Measurements from ENCODE around the gene LRWD1.

The LRWD1 gene

DNA sequence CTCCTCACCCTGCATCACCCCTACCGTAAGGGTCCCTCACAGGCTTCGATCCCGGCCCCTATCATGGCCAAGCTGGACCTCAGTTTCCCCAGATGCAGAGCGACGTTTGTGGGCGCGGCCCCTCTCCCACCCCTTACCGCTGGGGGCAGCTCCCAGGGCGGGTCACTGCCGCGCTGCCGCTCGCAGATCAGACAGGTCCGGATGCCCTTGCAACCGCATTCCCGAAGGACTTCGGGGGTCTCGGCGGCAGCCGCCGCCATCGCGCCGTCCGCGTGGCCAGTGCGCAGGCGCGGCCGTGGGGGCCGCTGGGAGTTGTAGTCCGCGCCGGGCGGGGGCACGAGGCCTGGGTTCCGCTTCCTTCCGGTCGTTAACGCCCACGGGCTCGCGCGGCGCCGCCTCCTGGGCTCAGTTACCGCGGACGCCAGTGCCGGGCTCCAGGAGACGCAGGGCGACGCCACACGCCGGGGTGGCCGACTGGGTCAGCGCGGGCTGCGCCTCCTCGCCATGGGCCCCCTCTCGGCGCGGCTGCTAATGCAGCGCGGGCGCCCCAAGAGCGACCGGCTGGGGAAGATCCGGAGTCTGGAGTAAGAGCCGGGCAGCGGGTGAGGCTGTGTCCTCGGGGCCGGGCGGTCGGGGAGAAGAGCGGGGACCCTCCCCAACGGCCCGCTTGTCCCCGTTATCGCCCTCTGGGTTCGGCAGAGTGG lies at the start of gene LRWD1, which contains the start of gene ALKBH4:
Gene LRWD1 (plus strand): TSS at position 408 of the 704 bp plus-strand sequence. CDS start 97 bp downstream, at position 505.
Gene ALKBH4 (minus strand): TSS at position 287 of the 704 bp plus-strand sequence. CDS start 27 bp downstream, at position 260.
- peak; percentile 54 for DNase-seq (ENCODE audit: low read depth)

DNA sequence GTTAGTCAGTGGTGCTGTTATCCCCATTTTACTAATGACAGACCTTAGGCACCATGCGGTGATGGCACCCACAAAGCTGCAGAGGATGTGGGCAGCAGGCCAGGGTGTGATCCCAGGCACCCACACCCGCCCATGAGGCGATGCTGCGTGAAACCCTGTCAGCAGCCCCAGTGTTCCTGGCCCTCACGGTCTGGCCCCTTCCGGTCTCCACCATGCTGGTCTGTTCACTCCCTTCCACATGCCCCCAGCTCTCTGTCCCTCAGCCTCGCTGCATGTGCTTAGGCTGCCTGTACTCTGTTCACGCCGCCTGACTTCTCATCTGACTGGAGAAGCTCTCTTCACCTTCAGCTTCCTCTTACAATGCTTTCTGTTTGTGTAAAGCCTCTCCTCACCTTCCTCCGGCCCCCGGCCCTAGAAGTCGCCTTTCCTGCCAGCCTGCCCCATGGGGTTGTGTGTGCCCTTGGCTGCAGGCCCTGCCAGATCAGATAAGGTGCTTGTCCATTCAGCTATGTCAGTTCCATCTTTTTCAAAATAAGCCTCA lies 49.0 kb upstream of the LRWD1 start:
- no peak for DNase-seq (ENCODE audit: low read depth)

DNA sequence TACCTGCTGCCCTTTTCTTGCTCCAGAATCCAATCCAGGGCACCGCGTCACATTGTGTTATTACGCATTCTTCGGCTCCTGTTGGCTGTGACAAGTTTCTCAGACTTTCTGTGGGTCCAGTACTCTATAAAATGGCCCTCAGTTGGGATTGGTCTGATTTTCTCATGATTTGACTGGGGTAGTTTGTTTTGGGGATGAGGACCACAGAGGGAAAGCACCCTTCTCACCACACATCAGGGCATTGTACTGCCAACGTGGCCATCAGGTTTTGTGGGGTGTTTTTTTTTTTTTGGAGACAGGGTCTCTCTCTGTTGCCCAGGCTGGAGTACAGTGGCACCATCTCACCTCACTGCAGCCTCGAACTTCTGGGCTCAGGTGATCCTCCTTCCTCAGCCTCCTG lies 48.4 kb upstream of the LRWD1 start:
- DNase-seq (ENCODE audit: low read depth): no peak

DNA sequence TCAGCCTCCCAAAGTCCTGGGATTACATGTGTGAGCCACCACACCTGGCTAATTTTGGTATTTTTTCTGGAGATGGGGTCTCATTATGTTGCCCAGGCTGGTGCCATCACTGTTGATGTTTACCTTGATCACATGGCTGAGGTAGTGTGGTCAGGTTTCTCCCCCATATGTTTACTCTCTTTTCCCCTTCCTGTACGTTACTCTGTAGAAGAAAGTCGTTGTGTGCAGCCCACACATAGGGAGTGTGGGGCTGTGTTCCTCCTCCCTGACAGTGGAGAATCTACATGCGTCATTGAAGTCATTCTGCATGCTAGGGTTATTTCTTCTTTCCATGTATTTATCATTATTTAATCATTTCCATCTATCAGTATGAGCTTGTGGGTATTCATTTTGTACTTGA lies 47.7 kb upstream of the LRWD1 start:
- no peak for DNase-seq (ENCODE audit: low read depth)

DNA sequence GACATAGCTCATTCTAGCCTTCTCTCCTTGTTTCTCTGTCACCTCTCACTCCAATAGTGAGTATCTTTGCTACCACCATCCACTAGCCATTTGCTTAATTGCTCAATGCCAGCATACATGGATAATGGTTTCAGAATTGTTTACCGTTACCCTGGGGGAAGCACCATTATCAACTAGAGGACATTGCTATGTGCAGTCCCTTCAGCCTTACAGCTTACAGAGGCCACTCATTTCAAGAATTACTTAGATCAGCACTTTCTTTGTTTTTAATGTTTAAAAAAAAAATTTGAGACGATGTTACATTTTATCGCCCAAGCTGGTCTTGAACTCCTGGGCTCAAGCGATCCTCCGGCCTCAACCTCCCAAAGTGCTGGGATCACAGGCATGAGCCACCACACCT lies 46.2 kb upstream of the LRWD1 start:
- DNase-seq (ENCODE audit: low read depth): no peak

DNA sequence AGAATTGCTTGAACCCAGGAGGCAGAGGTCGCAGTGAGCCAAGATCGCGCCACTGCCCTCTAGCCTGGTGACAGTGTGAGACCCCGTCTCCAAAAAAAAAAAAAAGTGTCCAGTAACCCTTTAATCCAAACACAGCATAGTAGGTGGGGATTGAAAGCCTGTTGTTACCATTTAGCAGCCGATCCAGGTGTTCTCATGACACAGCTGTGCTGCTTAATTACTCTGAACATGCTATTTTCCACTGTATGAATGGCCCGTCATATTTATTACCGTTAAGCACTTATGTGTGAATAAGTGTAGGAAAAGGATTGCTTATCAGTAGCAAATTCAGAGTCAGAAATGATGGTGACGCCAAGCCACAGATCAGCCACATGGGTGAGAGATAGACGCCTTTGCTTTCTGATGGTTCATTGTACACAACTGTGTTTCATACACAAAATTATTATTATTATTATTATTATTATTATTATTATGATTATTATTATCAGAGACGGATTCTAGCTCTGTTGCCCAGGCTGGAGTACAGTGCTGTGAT lies 43.0 kb upstream of the LRWD1 start:
- DNase-seq (ENCODE audit: low read depth): no peak

DNA sequence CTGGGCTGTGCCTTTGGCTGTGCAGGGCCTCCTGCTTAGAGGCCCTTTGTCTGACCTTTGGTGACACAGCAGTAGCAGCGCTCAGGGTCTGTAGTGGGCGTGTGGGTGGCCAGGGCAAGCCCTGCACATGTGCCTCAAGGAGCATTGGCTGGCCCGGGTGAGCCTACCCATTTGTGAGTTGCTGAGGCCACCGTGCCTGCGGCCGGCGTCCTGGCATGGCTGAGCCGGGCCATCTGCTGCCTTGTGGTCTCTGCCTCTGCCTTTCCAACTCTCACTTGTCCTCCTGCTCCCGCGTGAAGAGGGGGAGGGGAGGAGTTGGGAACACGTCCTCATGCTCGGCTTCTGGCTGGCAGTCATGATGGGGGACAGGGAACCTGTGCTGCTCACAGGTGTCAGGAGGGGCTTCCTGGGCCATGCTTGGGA lies 40.6 kb upstream of the LRWD1 start:
- no peak for DNase-seq (ENCODE audit: low read depth)

DNA sequence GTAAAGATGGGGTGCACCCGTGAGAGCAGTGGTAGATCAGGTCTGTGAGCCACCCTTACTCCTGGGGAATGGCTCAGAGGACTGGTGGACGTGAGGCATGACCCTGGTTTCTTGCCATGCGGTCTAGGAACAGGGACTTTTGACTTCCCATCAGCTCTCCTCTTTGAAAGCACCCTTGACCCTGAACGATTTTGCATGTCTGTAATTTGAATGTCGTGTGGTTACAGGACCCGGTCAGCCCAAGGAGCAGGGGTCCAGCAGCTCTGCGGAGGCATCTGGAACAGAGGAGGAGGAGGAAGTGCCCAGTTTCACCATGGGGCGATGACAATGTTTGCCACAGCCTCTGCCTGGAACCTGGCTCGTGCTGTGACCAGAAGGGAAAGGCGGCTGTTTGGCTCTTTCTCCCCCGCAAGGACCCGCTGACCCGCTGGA lies 40.0 kb upstream of the LRWD1 start:
- DNase-seq (ENCODE audit: low read depth): no peak

DNA sequence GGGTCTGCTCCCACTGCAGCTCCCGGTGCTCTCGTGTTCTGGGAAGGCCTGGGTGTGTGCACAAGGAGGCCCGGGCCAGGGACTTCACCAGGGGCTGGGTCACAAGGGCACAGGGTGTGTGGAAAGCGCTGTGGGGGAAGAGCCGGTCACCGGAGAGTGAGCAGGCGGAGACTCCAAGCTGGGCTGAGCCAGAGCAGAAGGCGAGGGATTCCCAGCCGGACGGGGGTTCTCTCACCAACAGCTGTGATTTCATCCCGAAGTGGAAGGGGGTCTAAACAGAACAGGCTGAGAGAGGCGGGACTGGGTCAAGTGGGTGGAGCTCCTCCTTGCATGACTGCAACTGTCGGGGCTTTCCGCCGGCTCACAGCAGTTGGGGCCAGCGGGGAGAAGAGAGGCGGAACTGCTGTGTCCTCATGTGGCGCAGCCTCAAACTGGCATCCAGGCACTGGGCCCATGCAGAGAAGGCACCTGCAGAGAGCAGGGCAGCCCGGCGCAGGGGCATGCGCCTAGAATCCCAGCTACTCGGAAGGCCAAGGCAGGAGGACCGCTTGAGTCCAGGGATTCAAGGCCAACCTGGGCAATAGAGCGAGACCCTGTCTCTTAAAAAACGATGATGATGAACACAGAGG lies 39.0 kb upstream of the LRWD1 start:
- DNase-seq (ENCODE audit: low read depth): no peak

DNA sequence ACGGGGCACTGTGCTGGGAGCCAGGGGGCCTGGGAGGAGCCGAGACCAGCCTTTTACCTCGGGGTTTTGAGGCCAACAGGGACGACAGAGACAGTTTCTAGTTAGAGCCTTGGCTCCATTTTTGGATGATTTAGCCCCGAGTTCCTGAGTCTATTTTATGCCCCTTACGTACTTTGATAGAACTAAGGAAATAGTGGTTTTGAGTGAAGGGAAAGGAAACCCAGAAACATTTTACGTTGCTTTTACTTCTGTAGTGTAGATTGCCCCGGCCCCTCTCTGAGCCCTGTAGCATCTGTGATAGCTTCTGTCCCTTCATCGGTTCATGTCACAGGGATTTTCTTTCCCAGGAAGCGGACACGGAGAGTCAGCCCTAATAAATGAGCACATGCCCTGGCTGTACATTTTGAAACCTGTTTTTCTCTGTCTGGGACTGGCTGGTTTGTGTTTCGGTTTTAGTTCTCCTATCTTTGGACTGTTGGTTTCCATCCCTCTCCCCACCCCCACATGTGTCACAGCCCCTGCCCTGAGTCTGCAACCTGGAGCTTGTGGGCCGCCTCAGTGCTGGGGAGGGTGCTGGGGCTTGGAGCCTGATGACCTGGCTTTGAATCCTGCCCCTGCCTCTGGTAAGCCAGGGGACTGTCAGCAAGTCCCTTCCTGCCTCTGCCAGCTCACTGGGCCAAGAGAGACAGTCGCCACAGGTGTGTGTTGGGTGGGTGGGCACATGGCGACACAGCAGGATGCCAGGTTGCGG lies 38.3 kb upstream of the LRWD1 start:
- no peak for DNase-seq (ENCODE audit: low read depth)

DNA sequence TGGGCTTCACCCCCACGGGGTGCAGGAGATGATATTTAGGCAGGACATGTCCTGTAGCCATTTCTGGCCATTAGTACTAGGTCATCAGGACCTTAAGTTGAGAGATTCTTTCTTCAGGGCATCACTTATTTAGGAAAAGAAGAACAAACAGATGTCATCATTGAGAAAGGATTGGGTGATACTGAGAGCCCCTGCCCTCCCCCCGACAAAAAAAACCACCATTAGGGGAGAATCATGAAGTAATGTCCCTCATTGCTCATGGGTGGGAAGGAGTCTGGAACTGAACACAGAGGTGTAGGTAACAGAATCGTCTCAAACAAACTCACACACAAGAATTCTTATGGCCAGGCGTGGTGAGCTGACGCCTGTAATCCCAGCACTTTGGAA lies 37.8 kb upstream of the LRWD1 start:
- DNase-seq (ENCODE audit: low read depth): no peak

- DNase-seq (ENCODE audit: low read depth): no peak
Measured at GRCh38 chr7:102429141-102429899, 35.5 kb upstream of the LRWD1 start.

DNA sequence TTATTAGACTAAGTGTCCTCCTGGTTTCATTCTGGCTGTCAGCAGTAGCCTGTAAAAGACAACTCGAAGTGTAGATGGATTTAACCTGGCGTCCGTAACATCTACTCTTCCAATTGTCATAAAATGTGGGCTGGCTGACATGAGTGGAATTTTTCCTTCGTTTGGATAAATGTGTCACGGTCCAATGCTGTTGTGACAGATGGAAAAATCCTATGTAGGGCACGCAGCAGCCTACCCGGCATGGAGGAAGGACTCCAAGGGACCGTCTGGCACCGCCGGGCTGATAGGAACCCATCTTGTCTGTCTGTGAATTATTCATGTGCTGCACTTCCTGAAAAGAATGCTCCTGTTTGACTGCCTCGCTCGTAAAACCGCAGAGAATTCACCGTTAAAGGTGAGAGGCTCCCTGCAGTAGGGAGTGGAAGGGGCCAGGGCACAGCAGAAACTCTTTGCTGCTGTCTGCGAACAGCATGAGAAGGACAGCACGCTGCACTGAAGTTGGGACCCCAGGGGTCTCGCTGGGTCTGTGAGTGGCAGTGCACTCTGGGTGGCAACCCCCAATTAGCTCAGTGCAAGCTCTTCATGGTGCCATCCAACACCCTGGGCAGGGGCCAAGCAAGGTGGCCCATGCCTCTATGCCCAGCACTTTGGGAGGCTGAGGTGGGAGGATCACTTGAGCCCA lies 33.0 kb upstream of the LRWD1 start:
- DNase-seq (ENCODE audit: low read depth): no peak

DNA sequence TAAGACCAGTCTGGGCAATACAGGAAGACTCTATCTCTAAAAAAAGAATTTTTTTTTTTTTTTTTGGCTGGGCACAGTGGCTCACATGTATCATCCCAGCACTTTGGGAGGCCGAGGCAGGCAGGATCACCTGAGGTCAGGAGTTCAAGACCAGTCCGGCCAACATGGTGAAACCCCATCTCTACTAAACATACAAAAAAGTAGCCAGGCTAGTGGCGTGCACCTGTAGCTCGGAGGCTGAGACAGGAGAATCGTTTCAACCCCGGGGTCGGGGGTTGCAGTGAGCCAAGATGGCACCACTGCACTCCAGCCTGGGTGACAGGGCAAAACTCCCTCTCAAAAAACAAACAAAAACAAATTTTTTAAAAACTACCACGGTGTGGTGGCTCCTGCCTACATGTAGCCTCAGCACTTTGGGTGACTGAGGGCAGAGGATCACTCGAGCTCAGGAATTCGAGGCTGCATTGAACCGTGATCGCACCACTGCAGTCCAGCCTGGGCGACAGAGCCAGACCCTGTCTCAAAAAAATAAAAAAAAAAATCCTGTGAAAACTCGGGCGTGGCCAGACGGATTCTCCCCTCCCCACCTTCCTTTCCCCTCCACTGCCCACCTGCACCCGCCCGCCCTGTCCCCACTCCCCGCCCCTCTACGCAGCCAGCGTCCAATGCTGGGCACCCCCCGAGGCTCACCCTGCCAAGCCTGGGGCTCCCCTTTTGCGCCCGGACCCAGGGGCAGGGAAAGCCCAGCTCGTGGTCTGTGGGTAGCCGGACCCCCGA lies 32.2 kb upstream of the LRWD1 start:
- no peak for DNase-seq (ENCODE audit: low read depth)

GRCh38 chr7:102433219-102434038 lies 31.4 kb upstream of the LRWD1 start, which contains the start of gene ORAI2:
ORAI2 (plus strand) TSS chr7:102433575; CDS start chr7:102438957, 5,382 bp downstream.
- no peak for DNase-seq (ENCODE audit: low read depth)

- DNase-seq (ENCODE audit: low read depth): no peak
Measured at GRCh38 chr7:102434039-102434486, 30.7 kb upstream of the LRWD1 start.

DNA sequence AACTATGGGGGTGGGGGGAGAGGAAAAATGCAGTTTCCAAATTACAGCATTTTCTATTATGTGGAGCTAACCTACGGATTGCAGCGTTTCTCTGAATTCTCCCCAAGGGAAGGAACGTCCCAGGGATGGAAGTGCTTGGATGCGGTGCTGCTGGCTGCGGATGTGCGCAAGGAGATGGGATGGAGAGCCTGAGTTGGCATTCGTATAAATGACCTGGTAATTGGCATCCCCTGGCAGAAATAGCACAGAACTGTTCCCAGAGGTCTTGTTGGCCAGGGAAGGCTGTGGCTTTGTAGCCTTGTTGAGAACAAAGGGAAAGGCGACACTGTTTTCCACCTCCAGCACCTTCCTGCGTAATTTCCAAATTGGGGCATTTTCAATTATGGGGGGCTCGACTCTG lies 28.7 kb upstream of the LRWD1 start:
- DNase-seq (ENCODE audit: low read depth): no peak

DNA sequence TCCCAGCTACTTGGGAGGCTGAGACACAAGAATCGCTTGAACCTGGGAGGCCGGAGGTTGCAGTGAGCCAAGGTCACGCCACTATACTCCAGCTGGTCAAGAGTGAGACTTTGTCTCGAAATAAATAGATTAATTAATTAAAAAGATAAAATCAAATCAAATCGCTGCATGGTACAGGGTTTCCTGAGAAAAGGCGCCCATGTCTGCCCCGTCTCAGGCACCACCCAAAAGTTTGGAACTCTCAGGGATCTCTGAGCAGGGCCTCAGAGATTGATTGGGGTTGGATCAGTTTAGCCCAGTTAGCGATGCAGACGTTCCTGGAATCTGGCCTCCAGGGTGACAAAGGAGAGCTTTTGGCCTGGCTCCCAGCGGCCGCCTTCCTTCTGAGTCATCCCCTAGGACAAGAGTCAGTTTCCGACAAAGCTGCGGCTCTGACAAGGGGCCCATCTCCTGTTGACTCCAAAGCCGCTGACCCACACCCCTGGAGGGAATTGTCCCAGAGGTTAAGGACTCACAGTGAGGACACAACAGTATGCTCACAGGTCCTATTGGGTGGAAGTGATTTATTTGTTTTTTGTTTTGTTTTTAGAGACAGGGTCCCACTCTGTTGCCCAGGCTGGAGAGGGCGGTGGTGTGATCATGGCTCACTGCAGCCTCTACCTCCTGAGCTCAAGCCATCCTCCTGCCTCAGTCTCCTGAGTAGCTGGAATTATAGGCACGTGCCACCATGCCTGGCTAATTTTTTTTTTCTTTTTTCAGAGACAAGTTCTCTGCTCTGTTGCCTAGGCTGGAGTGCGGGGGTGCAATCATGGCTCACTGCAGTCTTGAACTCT lies 24.6 kb upstream of the LRWD1 start:
- peak; percentile 51 for DNase-seq (ENCODE audit: low read depth)
